NCI-H187 (cell line): ENCODE measurements around the gene CNTF.

Experiments used
- DNase-seq, 2 experiments: peaks; one replicate each; lab custom pipeline; 2025; lab: John Stamatoyannopoulos, UW

CNTF gene

GRCh38 chr11:58606930-58607714 lies 15.3 kb upstream of the CNTF start:
- DNase-seq, result no peak

GRCh38 chr11:58608331-58608730 lies 14.1 kb upstream of the CNTF start:
- no peak for DNase-seq

GRCh38 chr11:58609723-58610122 lies 12.7 kb upstream of the CNTF start:
- no peak for DNase-seq

GRCh38 chr11:58613228-58613627 lies 9.2 kb upstream of the CNTF start:
- no peak for DNase-seq

- no peak for DNase-seq
These were observed 6.9 kb upstream of the CNTF start for GRCh38 chr11:58615559-58615958.

- DNase-seq, result no peak
These were observed 5.9 kb upstream of the CNTF start for GRCh38 chr11:58616594-58616993.

- no peak for DNase-seq
These were observed 4.4 kb upstream of the CNTF start for GRCh38 chr11:58617976-58618557.

- DNase-seq, result no peak
These were observed 741 bp upstream of the CNTF start for GRCh38 chr11:58621586-58622262.

GRCh38 chr11:58625086-58625485 lies 2.6 kb downstream of the CNTF start:
- DNase-seq, result no peak

- DNase-seq, result no peak
These were observed 3.5 kb downstream of the CNTF start for GRCh38 chr11:58625826-58626460.

GRCh38 chr11:58626934-58627483 lies 4.5 kb downstream of the CNTF start:
- no peak for DNase-seq

GRCh38 chr11:58628446-58628845 lies 6.0 kb downstream of the CNTF start:
- DNase-seq, result no peak

- no peak for DNase-seq
These were observed 7.4 kb downstream of the CNTF start for GRCh38 chr11:58629857-58630256.

GRCh38 chr11:58631378-58631777 lies 8.9 kb downstream of the CNTF start:
- DNase-seq, result no peak

- DNase-seq, result no peak
These were observed 10.0 kb downstream of the CNTF start for GRCh38 chr11:58632510-58632909.

GRCh38 chr11:58636587-58636986 lies 14.1 kb downstream of the CNTF start:
- DNase-seq, result no peak

GRCh38 chr11:58637371-58637770 lies 14.9 kb downstream of the CNTF start:
- no peak for DNase-seq

GRCh38 chr11:58639103-58639502 lies 16.6 kb downstream of the CNTF start:
- DNase-seq, result no peak

GRCh38 chr11:58639669-58640068 lies 17.2 kb downstream of the CNTF start:
- no peak for DNase-seq

- DNase-seq, result no peak
These were observed 18.0 kb downstream of the CNTF start for GRCh38 chr11:58640386-58641023.

- no peak for DNase-seq
These were observed 18.9 kb downstream of the CNTF start for GRCh38 chr11:58641341-58641740.
